Measurements from ENCODE around the gene EIF4B. TPM values are rescaled to one million over a fixed set of nuclear protein-coding genes. Genes with fewer than 3 reads are reported as not detected.

The EIF4B gene
- total and polyA plus RNA-seq, 4 donors, result 147 to 439 (median 306) TPM

DNA sequence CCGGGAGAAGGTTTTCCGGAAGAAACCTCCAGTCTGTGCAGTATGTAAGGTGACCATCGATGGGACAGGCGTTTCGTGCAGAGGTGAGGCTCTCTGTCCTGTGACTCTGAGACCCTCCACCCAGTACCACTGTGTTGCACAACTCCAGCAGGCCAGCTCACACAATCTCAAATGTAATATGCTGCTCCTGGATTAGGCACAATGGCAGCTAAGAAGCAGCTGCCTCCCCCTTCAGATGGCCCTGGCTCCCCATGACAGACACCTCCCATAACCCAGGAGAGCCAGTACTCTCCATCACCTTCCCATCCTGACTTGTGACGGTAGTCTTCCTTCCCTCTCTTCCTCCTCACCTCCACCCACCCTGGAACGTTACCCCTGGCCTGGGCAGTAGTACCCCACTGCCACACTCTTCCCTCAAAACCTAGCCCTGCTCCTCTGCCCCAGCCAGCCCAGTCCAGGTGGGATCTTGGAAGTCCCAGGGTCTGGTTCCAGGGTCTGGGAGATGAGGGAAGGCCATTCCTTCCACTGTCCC, 45.7 kb downstream of the EIF4B start:
- Histone ChIP-seq H3K27ac (ENCODE audit: low read depth in 1 of 2, low read length in 2 of 2) (peak overlapping the region in 1 of 2 donors; percentile 97), H3K9me3 (ENCODE audit: control insufficient read depth, low read length) (no peaks in the 10 kb centered on the region), H3K4me1 (ENCODE audit: control insufficient read depth in 1 of 2, insufficient read depth in 2 of 2, low read length in 2 of 2) (no peaks in the 10 kb centered on the region), H3K27me3 (ENCODE audit: control insufficient read depth in 1 of 2, insufficient read depth in 2 of 2, low read length in 1 of 2) (no peaks in the 10 kb centered on the region), H3K4me3 (ENCODE audit: low read length in 2 of 2) (no peak overlapping the region), H3K36me3 (ENCODE audit: control insufficient read depth in 1 of 2, insufficient read depth in 2 of 2, low read length in 1 of 2) (no peaks in the 10 kb centered on the region)
- 26 to 38% methylated on average over 7 of the region's 7 CpGs for WGBS, 2 donors
- ATAC-seq (ENCODE audit: low FRiP score) (no peak), DNase-seq (peak in 1 of 2 donors; percentile 64)
- intact Hi-C loops (cut with DNase I), result no loop called here

DNA sequence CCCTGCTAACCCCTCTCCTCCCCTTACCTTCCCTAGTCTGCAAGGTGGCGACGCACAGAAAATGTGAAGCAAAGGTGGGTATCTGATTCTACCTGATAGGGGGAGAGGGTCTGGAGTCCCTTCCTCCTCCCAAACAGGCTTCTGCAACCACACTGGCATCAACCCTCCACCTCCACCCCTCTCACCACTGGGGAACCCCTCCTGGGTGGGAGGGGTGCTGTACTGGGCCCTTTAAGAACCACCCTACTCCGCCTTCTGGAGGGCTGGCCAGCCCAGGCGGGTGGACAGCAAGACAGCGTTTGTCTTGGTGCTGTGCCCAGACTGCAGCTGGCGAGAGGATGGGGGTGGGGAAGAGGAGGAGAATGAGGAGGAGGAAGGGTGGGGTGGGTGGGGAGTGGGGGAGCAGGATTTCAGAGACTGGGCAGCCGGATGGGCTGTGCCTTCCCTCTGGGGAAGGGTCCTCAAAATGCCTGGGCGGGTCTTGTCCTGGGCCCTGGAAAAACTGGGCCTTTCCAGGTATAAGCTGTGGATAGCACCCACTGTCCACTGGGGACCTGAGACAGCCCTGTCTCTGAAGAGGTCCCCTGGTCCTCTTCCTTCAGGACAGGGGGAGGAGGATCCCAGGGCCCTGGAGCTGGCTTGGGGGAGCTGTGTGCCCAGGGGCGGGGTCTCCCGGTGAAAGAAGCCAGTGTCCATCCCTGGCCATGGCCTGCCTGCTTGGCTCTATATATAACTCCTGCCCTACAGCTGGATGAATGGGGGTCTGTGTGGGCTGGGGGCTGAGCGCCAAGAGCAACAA, 46.4 kb downstream of the EIF4B start:
- WGBS, 2 donors, result 21% methylated on average over 10 to 11 of the region's 11 CpGs
- H3K27me3 ChIP-seq (ENCODE audit: control insufficient read depth in 1 of 2, insufficient read depth in 2 of 2, low read length in 1 of 2), result no peaks in the 10 kb centered on the region
- ATAC-seq (ENCODE audit: low FRiP score), result peak; percentile 55
- H3K4me3 ChIP-seq (ENCODE audit: low read length in 2 of 2), result no peak overlapping the region
- peak; percentile 94 to 95 for DNase-seq
- H3K9me3 ChIP-seq (ENCODE audit: control insufficient read depth, low read length), result no peaks in the 10 kb centered on the region
- no peaks in the 10 kb centered on the region for H3K4me1 ChIP-seq (ENCODE audit: control insufficient read depth in 1 of 2, insufficient read depth in 2 of 2, low read length in 2 of 2)
- intact Hi-C loops (cut with DNase I), result no loop called here
- peak overlapping the region in 1 of 2 donors; percentile 97 for H3K27ac ChIP-seq (ENCODE audit: low read depth in 1 of 2, low read length in 2 of 2)
- no peaks in the 10 kb centered on the region for H3K36me3 ChIP-seq (ENCODE audit: control insufficient read depth in 1 of 2, insufficient read depth in 2 of 2, low read length in 1 of 2)

DNA sequence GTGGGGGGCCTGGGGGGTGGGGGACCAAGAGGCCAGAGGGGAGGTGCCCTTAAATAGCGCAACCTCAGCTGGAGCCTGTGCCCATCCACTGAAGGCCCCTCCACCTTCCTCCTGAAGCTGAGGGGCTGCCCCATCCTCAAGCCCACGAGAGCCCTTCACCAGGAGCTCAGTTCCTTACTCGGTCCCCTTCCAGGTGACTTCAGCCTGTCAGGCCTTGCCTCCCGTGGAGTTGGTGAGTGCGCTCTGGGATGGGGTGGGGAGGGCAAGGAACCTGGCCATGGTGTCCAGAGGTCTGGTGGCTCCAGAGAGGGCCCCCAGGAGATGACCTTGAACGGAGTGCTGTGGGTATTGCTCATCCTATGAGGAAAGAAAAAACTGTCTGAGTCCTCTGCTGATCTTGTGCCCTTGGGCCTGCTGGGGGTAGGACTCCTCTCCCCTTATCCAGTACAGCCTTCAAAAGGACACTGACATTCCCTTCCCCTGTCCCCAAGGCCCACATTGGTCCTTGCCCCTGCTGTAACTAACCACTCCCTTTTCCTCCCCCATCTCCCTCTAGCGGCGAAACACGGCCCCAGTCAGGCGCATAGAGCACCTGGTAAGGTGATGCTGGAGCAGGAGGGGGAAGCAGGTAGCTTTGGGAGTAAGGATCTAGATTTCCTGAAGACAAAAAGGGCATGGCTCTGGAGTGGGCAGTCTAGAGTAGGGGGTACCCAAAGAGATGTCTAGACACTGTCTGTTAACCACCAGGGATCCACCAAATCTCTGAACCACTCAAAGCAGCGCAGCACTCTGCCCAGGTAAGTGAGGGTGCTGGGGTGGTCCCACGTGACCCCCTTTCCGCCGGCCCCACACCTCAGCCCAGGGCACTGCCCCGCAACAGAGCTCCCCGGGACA, 47.2 kb downstream of the EIF4B start:
- peaks cover 0 to under 1% of the 10 kb centered on the region in 2 donors for H3K36me3 ChIP-seq (ENCODE audit: control insufficient read depth in 1 of 2, insufficient read depth in 2 of 2, low read length in 1 of 2)
- DNase-seq (peak; percentile 68 to 86), ATAC-seq (ENCODE audit: low FRiP score) (peak; percentile 3)

DNA sequence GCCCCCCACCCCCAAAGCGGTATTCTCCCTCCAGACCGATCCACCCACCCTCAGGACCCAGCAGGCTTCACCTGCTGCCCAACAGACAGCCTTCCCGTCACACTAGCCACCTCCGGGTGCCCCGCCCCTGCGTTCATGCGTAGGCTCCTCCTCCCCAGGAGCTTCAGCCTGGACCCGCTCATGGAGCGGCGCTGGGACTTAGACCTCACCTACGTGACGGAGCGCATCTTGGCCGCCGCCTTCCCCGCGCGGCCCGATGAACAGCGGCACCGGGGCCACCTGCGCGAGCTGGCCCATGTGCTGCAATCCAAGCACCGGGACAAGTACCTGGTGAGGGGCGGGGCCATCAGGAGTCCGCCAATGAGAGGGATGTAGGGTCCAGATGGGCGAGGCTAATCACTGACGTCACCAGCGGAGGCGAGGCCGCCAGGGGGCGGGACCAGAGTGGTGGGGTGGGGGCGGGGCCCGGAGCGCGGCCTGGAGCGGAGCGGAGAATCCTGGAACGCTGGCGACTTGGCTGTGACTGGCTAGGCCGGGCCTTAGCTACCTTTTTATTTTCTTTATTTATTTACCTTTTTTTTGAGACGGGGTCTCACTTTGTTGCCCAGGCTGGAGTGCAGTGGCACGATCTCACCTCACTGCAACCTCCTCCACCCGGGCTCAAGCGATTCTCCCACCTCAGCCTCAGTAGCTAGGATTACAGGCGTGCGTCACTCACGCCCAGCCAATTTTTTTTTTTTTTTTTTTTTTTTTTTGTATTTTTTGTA, 48.0 kb downstream of the EIF4B start:
- Histone ChIP-seq H3K27me3 (ENCODE audit: control insufficient read depth in 1 of 2, insufficient read depth in 2 of 2, low read length in 1 of 2) (no peaks in the 10 kb centered on the region), H3K27ac (ENCODE audit: low read depth in 1 of 2, low read length in 2 of 2) (peak overlapping the region in 1 of 2 donors; percentile 81), H3K4me1 (ENCODE audit: control insufficient read depth in 1 of 2, insufficient read depth in 2 of 2, low read length in 2 of 2) (no peaks in the 10 kb centered on the region), H3K9me3 (ENCODE audit: control insufficient read depth, low read length) (no peaks in the 10 kb centered on the region), H3K4me3 (ENCODE audit: low read length in 2 of 2) (peak overlapping the region; percentile 17 to 35), H3K36me3 (ENCODE audit: control insufficient read depth in 1 of 2, insufficient read depth in 2 of 2, low read length in 1 of 2) (peaks cover 0 to 1% of the 10 kb centered on the region in 2 donors)
- DNase-seq (peak; percentile 95 to 97), ATAC-seq (ENCODE audit: low FRiP score) (peak; percentile 86)
- WGBS, 2 donors, result 1 to 2% methylated on average over 48 of the region's 48 CpGs
- intact Hi-C loops (cut with DNase I), result no loop called here

More for the DNA sequence above, 47.2 kb downstream of the EIF4B start:
- Histone ChIP-seq H3K4me3 (ENCODE audit: low read length in 2 of 2) (peak overlapping the region; percentile 17 to 35), H3K9me3 (ENCODE audit: control insufficient read depth, low read length) (no peaks in the 10 kb centered on the region), H3K27ac (ENCODE audit: low read depth in 1 of 2, low read length in 2 of 2) (peak overlapping the region in 1 of 2 donors; percentile 81), H3K27me3 (ENCODE audit: control insufficient read depth in 1 of 2, insufficient read depth in 2 of 2, low read length in 1 of 2) (no peaks in the 10 kb centered on the region), H3K4me1 (ENCODE audit: control insufficient read depth in 1 of 2, insufficient read depth in 2 of 2, low read length in 2 of 2) (no peaks in the 10 kb centered on the region)
- 20 to 22% methylated on average over 16 of the region's 16 CpGs for WGBS, 2 donors
- intact Hi-C loops (cut with DNase I), result no loop called here

DNA sequence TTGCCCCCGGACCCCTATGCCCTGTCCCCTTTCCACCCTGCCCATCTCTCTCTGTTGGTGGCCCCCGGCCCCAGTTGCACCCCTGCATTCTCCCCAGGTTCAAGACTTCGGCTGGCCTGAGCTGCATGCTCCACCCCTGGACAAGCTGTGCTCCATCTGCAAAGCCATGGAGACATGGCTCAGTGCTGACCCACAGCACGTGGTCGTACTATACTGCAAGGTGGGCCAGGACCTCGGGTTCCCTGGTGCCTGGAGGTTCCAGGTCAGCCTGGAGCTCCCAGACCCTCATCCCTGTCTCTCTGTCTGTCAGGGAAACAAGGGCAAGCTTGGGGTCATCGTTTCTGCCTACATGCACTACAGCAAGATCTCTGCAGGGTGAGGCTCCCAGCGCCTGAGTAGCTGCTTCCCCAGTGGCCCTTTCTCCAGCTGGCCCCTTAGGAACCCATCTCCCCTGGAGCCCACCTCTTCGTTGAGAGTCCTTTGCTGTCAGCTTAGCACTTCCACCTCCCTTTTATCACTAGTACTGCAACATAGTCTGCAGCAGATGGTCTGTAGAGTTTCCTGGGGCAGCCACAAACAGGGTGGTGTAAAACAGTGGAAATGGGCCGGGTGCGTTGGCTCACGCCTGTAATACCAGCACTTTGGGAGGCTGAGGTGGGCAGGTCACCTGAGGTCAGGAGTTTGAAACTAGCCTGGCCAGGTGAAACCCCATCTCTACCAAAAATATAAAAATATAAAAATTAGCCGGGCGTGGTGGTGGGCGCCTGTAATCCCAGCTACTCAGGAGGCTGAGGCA, 49.4 kb downstream of the EIF4B start:
- intact Hi-C loops (cut with DNase I), result no loop called here
- DNase-seq, result peak in 1 of 2 donors; percentile 69
- H3K4me1 ChIP-seq (ENCODE audit: control insufficient read depth in 1 of 2, insufficient read depth in 2 of 2, low read length in 2 of 2), result no peaks in the 10 kb centered on the region
- no peak overlapping the region for H3K27ac ChIP-seq (ENCODE audit: low read depth in 1 of 2, low read length in 2 of 2)
- peaks cover 0 to 1% of the 10 kb centered on the region in 2 donors for H3K36me3 ChIP-seq (ENCODE audit: control insufficient read depth in 1 of 2, insufficient read depth in 2 of 2, low read length in 1 of 2)
- ATAC-seq (ENCODE audit: low FRiP score), result no peak
- H3K4me3 ChIP-seq (ENCODE audit: low read length in 2 of 2), result no peak overlapping the region
- 83 to 84% methylated on average over 15 of the region's 15 CpGs for WGBS, 2 donors
- no peaks in the 10 kb centered on the region for H3K9me3 ChIP-seq (ENCODE audit: control insufficient read depth, low read length)
- H3K27me3 ChIP-seq (ENCODE audit: control insufficient read depth in 1 of 2, insufficient read depth in 2 of 2, low read length in 1 of 2), result no peaks in the 10 kb centered on the region

DNA sequence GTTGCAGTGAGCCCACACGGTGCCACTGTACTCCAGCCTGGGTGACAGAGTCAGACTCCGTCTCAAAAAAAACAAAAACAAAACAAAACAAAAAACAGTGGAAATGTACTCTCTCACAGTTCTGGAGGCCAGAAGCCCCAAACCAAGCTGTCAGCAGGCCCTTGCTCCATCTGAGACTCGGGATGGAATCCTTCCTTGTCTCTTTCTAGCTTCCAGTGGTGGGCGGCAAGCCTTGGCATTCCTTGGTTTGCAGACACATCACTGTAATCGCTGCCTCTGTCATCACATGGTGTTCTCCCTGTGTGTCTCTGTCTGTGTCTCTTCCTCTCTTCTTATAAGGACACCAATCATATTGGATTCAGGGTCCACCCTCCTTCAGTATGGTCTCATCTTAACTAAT, 50.0 kb downstream of the EIF4B start:
- intact Hi-C loops (cut with DNase I), result no loop called here
- 68 to 71% methylated on average over 5 of the region's 5 CpGs for WGBS, 2 donors
- H3K27me3 ChIP-seq (ENCODE audit: control insufficient read depth in 1 of 2, insufficient read depth in 2 of 2, low read length in 1 of 2), result no peaks in the 10 kb centered on the region
- peaks cover 0 to 1% of the 10 kb centered on the region in 2 donors for H3K36me3 ChIP-seq (ENCODE audit: control insufficient read depth in 1 of 2, insufficient read depth in 2 of 2, low read length in 1 of 2)
- no peaks in the 10 kb centered on the region for H3K4me1 ChIP-seq (ENCODE audit: control insufficient read depth in 1 of 2, insufficient read depth in 2 of 2, low read length in 2 of 2)
- no peak overlapping the region for H3K27ac ChIP-seq (ENCODE audit: low read depth in 1 of 2, low read length in 2 of 2)
- no peak overlapping the region for H3K4me3 ChIP-seq (ENCODE audit: low read length in 2 of 2)
- no peak for ATAC-seq (ENCODE audit: low FRiP score)
- peak in 1 of 2 donors; percentile 26 for DNase-seq
- no peaks in the 10 kb centered on the region for H3K9me3 ChIP-seq (ENCODE audit: control insufficient read depth, low read length)

DNA sequence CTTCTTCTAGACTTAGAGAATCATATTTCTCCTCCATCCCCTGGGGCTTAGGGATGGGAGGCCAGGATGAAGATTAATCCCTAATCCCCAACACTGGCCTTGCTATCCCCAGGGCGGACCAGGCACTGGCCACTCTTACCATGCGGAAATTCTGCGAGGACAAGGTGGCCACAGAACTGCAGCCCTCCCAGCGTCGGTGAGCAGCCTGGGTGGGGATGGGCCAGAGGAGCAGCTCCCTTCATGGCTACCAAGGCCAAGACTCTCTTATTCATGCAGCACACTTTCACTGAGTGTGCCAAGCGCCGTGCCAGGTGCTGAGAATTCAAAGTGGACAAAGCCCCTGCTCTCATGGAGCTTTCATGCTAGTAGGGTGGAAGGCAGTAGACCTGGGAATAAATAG, 50.6 kb downstream of the EIF4B start:
- H3K27ac ChIP-seq (ENCODE audit: low read depth in 1 of 2, low read length in 2 of 2), result no peak overlapping the region
- 90 to 92% methylated on average over 7 of the region's 7 CpGs for WGBS, 2 donors
- DNase-seq (peak in 1 of 2 donors; percentile 39), ATAC-seq (ENCODE audit: low FRiP score) (no peak)
- H3K36me3 ChIP-seq (ENCODE audit: control insufficient read depth in 1 of 2, insufficient read depth in 2 of 2, low read length in 1 of 2), result peaks cover 0 to 1% of the 10 kb centered on the region in 2 donors
- H3K9me3 ChIP-seq (ENCODE audit: control insufficient read depth, low read length), result no peaks in the 10 kb centered on the region
- H3K27me3 ChIP-seq (ENCODE audit: control insufficient read depth in 1 of 2, insufficient read depth in 2 of 2, low read length in 1 of 2), result no peaks in the 10 kb centered on the region
- no peak overlapping the region for H3K4me3 ChIP-seq (ENCODE audit: low read length in 2 of 2)
- intact Hi-C loops (cut with DNase I), result no loop called here
- H3K4me1 ChIP-seq (ENCODE audit: control insufficient read depth in 1 of 2, insufficient read depth in 2 of 2, low read length in 2 of 2), result no peaks in the 10 kb centered on the region

Measured in aorta (tissue), 5 donors.